IMR-90 (cell line): Measurements from ENCODE around the gene SLC9A1.

Source experiments
- BHLHE40 ChIP-seq: fragments of 150-350 bp; IDR thresholded peaks from 2 replicates; pipeline ENCODE4 v1.6.1; 2016; ENCODE audit warnings: mild to moderate bottlenecking, low read depth, low read length
- CHD1 ChIP-seq: IDR thresholded peaks from 2 replicates; pipeline ENCODE4 v1.6.1; 2012; ENCODE audit warnings: low read depth, low read length, improper control_type of control experiment
- MAFK ChIP-seq: IDR thresholded peaks from 2 replicates; pipeline ENCODE4 v1.6.1; 2012; ENCODE audit warnings: low read depth, low read length, improper control_type of control experiment
- POLR2A ChIP-seq: IDR thresholded peaks from 2 replicates; pipeline ENCODE4 v1.6.1; 2012; ENCODE audit warnings: mild to moderate bottlenecking, low read depth, low read length
- RAD21 ChIP-seq: IDR thresholded peaks from 2 replicates; pipeline ENCODE4 v1.6.1; 2012; ENCODE audit warnings: low read length, improper control_type of control experiment
- RFX5 ChIP-seq: IDR thresholded peaks from 2 replicates; pipeline ENCODE4 v1.8.0; 2012; ENCODE audit warnings: low read depth, mild to moderate bottlenecking, low read length, moderate library complexity
- USF2 ChIP-seq: fragments of 150-350 bp; IDR thresholded peaks from 2 replicates; pipeline ENCODE4 v1.6.1; 2017; ENCODE audit warnings: mild to moderate bottlenecking, antibody characterized with exemption, low read length, low read depth
- TF ChIP-seq, protein P1 (sequence below): conservative IDR thresholded peaks from 2 replicates; pipeline ENCODE4 v1.5.1; 2012; ENCODE audit warnings: mild to moderate bottlenecking, low read depth, low read length, improper control_type of control experiment

GRCh38 chr1:27118440-27118689, 36.6 kb downstream of the SLC9A1 start:
- TF ChIP-seq POLR2A: no peak
- TF ChIP-seq, protein P1, sequence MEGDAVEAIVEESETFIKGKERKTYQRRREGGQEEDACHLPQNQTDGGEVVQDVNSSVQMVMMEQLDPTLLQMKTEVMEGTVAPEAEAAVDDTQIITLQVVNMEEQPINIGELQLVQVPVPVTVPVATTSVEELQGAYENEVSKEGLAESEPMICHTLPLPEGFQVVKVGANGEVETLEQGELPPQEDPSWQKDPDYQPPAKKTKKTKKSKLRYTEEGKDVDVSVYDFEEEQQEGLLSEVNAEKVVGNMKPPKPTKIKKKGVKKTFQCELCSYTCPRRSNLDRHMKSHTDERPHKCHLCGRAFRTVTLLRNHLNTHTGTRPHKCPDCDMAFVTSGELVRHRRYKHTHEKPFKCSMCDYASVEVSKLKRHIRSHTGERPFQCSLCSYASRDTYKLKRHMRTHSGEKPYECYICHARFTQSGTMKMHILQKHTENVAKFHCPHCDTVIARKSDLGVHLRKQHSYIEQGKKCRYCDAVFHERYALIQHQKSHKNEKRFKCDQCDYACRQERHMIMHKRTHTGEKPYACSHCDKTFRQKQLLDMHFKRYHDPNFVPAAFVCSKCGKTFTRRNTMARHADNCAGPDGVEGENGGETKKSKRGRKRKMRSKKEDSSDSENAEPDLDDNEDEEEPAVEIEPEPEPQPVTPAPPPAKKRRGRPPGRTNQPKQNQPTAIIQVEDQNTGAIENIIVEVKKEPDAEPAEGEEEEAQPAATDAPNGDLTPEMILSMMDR: no peak
- TF ChIP-seq USF2: no peak
- TF ChIP-seq RFX5: no peak
- TF ChIP-seq MAFK: no peak
- TF ChIP-seq RAD21: no peak
- TF ChIP-seq CHD1: no peak
- TF ChIP-seq BHLHE40: no peak
